Activated T-cell treated with anti-CD3 and anti-CD28 coated beads, Interleukin-2, amount 50 U/mL, for 4 hours (primary cell): ENCODE measurements around the gene CCDC120. TPM values are rescaled to one million over a fixed set of nuclear protein-coding genes. Genes with fewer than 3 reads are reported as not detected.

Source experiments
- ATAC-seq, 2 donors: fragments of 200-7000 bp; cut with Tn5 transposase; one replicate each; pipeline ENCODE4 v1.10.0; 2021
- DNase-seq: peaks from one replicate; pipeline ENCODE4 v3.0.0-alpha.2; 2020
- H3K27me3 Mint-ChIP-seq: one replicate; pipeline ENCODE4 v1.8.0; 2021; ENCODE audit warnings: low read depth, mixed read lengths
- H3K36me3 Mint-ChIP-seq: one replicate; pipeline ENCODE4 v1.8.0; 2022; ENCODE audit warnings: mixed read lengths; ENCODE audit not compliant: insufficient read depth
- H3K4me1 Mint-ChIP-seq: one replicate; pipeline ENCODE4 v1.8.0; 2021; ENCODE audit warnings: low read depth, mixed read lengths
- H3K4me3 Mint-ChIP-seq: one replicate; pipeline ENCODE4 v1.8.0; 2021; ENCODE audit warnings: mild to moderate bottlenecking, moderate library complexity, mixed read lengths
- H3K9me3 Mint-ChIP-seq: one replicate; pipeline ENCODE4 v1.8.0; 2021; ENCODE audit warnings: mixed read lengths
- total RNA-seq, 3 donors: library from RNA; stranded (reverse); gene quantifications; one replicate each; pipeline ENCODE4 v1.2.1, GENCODE V29; 2021

CCDC120 gene
- total RNA-seq: 1 to 10 TPM; 3.3 to 4.2 (median 4.0) TPM

DNA sequence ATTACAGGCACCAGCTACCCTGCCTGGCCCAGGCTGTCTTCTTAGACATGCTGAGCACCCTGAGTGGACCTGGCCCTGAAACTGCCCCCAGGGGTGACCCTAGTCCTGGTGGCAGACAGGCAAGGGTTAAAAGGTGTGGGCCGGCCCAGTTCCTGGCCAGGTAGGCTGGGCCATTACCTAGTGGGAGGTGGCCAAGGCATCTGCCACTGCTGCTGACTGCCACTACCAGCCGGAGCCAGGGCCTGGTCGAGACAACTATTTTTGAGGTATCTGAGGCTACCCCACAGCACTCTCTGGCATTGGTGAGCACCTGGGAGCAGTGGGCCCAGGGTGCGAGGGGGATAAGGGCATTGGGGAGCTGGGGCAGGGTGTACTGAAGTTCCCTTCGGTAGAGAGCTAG lies at the start of gene CCDC120:
TSS of gene CCDC120 (plus strand) at position 206 of the 400 bp plus-strand sequence. CDS start 3,043 bp downstream, outside the sequence.
- Mint-ChIP-seq H3K4me1 (peaks cover 16% of the 10 kb centered on the region), H3K36me3 (no peaks in the 10 kb centered on the region), H3K9me3 (no peaks in the 10 kb centered on the region), H3K4me3 (no peak within 1 kb of the TSS), H3K27me3 (no peaks in the 10 kb centered on the region)
- ATAC-seq: no peak
- no peak for DNase-seq

DNA sequence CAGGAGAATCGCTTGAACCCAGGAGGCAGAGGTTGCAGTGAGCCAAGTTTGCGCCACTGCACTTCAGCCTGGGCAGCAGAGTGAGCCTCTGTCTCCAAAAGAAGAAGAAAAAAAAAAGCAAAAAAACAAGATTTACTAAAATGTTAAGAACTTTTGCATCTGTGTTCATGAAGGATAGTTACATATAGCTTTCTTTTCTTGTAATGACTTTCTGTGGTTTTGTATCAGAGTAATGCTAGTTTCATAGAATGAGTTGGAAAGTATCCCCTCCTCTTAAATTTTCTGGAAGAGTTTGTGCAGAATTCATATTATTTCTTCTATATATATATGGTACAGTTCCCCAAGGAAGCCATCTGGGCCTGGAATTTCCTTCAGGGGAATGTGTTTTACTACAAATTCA lies 39.7 kb upstream of the CCDC120 start:
- ATAC-seq: no peak
- H3K36me3 Mint-ChIP-seq: no peaks in the 10 kb centered on the region
- no peak for DNase-seq
- H3K9me3 Mint-ChIP-seq: no peaks in the 10 kb centered on the region
- H3K4me3 Mint-ChIP-seq: no peak overlapping the region
- no peaks in the 10 kb centered on the region for H3K27me3 Mint-ChIP-seq
- H3K4me1 Mint-ChIP-seq: no peaks in the 10 kb centered on the region

DNA sequence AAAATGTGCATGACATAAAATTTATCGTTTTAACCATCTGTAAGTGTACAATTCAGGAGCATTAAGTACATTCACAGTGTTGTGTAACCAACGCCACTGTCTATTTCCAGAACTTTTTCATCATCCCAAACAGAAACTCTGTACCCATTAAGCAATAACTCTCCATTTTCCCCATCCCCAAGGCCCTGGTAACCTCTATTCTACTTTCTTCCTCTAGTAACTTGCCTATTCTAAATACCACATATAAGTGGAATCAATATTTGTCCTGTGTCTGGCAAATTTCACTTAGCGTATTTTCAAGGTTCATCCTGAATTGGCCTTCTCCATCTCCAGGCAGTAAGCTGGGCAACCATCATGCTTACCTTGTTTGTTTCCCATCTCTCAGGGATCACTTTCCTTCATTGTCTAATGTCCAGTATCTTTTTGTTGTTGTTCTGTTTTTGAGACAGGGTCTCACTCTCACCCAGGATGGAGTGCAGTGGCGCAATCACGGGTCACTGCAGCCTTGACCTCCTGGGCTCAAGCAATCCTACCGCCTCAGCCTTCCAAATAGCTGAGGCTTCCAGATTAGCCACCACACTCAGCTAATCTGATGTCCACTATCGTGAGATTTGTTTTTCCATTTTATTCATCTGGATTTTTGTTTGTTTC lies 39.1 kb upstream of the CCDC120 start:
- H3K36me3 Mint-ChIP-seq: no peaks in the 10 kb centered on the region
- DNase-seq (no peak), ATAC-seq (no peak)
- no peaks in the 10 kb centered on the region for H3K4me1 Mint-ChIP-seq
- no peaks in the 10 kb centered on the region for H3K27me3 Mint-ChIP-seq
- no peak overlapping the region for H3K4me3 Mint-ChIP-seq
- no peaks in the 10 kb centered on the region for H3K9me3 Mint-ChIP-seq

- Mint-ChIP-seq H3K36me3 (peaks cover 5% of the 10 kb centered on the region), H3K27me3 (no peaks in the 10 kb centered on the region), H3K4me1 (no peaks in the 10 kb centered on the region), H3K9me3 (no peaks in the 10 kb centered on the region), H3K4me3 (no peak overlapping the region)
- ATAC-seq: no peak
- DNase-seq: no peak
These were observed 28.9 kb upstream of the CCDC120 start for GRCh38 chrX:49029876-49030275.

GRCh38 chrX:49030283-49030682 lies 28.5 kb upstream of the CCDC120 start:
- peaks cover 5% of the 10 kb centered on the region for H3K36me3 Mint-ChIP-seq
- no peaks in the 10 kb centered on the region for H3K9me3 Mint-ChIP-seq
- H3K4me1 Mint-ChIP-seq: no peaks in the 10 kb centered on the region
- no peak for ATAC-seq
- no peaks in the 10 kb centered on the region for H3K27me3 Mint-ChIP-seq
- no peak overlapping the region for H3K4me3 Mint-ChIP-seq
- no peak for DNase-seq

DNA sequence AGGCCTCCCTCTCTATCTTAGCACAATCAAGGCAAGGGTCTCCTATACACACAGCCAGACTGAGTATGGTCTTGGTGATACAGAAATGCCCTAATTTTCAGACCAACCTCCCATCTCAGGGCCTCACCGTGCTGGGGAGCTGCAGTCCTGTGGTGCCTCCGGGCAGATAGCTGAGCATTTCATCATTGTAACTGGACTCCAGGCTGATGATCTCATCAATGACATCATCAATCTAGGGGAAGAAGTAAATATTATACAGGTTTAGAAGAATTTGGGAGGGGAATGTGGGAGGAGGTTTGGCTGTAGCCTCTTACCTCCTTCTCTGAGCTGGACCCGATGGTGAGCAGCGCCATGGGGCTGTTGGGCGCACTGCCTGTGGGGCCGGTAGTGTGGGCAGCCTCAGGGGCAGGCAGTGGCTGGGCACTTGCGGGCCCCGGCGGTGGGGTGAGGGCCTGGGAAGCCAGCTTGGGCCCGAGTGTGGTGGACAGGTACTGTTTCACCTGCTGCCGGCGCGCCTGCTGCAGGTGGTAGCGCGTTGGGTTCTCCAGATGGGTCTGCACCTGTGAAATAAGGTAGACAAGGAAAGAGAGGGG lies 20.8 kb upstream of the CCDC120 start:
- H3K4me3 Mint-ChIP-seq: no peak overlapping the region
- no peak for DNase-seq
- H3K4me1 Mint-ChIP-seq: peaks cover 30% of the 10 kb centered on the region
- no peak for ATAC-seq
- no peaks in the 10 kb centered on the region for H3K9me3 Mint-ChIP-seq
- peaks cover 5% of the 10 kb centered on the region for H3K36me3 Mint-ChIP-seq
- H3K27me3 Mint-ChIP-seq: no peaks in the 10 kb centered on the region

GRCh38 chrX:49039598-49040375 lies 19.0 kb upstream of the CCDC120 start:
- no peaks in the 10 kb centered on the region for H3K27me3 Mint-ChIP-seq
- H3K4me3 Mint-ChIP-seq: peak overlapping the region; percentile 38
- no peak for ATAC-seq
- no peaks in the 10 kb centered on the region for H3K9me3 Mint-ChIP-seq
- peak; percentile 42 for DNase-seq
- peaks cover 5% of the 10 kb centered on the region for H3K36me3 Mint-ChIP-seq
- H3K4me1 Mint-ChIP-seq: peaks cover 36% of the 10 kb centered on the region

DNA sequence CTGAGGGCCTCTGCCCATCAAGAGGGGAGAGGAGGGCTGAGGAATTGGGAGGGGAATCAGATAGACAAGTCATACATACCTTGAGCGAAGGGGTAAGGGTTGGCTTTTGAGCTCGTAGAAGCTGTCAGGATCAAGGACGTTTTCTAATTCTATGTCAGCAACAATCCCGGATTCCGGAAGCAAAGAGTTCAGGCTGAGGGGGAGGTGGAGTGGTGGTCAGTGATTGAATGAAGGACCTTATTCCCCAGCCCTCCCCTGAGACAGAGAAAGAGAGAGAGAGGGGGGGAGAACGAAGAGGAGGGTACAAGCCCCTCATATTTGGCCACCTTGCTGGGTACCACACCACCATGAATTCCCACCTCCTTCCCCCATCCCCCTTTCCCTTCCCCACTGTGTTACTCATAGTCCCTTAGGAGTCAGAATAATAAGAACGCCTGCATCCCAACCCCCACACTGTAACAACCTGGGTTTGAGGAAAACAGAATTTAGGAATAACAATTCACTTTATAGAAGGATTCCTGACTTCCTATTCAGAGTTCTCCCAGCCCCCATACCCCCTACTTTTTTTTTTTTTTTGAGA lies 18.3 kb upstream of the CCDC120 start:
- Mint-ChIP-seq H3K4me3 (peak overlapping the region; percentile 38), H3K27me3 (no peaks in the 10 kb centered on the region), H3K36me3 (peaks cover 5% of the 10 kb centered on the region), H3K4me1 (peaks cover 36% of the 10 kb centered on the region), H3K9me3 (no peaks in the 10 kb centered on the region)
- ATAC-seq (no peak), DNase-seq (no peak)

DNA sequence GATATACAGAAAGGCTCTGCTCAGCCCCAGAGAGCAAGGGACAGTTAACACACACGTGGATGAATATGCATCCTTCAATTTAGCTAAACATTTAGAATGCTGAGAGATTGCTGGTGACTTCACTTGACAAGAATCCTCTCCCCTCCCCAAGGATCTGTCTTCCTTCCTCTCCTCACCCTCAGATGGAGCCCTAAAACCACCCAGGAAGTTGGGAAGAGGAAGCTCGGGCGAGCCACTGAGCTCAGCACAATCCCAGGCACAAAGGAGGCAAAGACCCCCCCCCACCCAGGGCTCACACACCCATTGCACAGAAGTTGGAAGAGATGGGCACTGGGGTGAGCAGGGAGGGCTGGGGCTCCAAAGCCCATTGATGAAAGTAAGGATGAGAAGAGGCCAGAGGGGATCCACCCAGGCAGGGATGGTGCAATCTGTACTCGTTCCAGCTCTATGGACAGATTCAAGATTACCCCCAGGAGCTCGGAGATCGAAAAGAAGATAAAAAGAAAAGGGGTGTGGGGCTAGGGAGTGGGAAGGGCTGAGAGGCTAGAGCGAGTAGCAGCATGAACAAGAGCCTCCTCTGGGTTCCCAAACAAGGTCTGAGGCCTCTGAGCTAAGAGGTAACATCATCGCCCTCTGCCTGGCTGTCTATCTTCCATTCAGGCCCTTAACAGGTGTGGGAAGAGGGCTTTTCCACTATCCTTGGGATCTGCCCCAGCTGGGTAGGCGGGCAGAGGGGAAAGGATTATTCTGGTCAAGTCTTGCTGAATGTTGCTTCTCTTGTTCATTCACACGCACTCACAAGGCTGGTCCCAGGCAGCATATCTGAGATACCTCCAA lies 16.8 kb upstream of the CCDC120 start:
- Mint-ChIP-seq H3K9me3 (no peaks in the 10 kb centered on the region), H3K4me3 (peak overlapping the region; percentile 91), H3K36me3 (peaks cover 5% of the 10 kb centered on the region), H3K27me3 (no peaks in the 10 kb centered on the region), H3K4me1 (peaks cover 36% of the 10 kb centered on the region)
- DNase-seq: no peak
- no peak for ATAC-seq

DNA sequence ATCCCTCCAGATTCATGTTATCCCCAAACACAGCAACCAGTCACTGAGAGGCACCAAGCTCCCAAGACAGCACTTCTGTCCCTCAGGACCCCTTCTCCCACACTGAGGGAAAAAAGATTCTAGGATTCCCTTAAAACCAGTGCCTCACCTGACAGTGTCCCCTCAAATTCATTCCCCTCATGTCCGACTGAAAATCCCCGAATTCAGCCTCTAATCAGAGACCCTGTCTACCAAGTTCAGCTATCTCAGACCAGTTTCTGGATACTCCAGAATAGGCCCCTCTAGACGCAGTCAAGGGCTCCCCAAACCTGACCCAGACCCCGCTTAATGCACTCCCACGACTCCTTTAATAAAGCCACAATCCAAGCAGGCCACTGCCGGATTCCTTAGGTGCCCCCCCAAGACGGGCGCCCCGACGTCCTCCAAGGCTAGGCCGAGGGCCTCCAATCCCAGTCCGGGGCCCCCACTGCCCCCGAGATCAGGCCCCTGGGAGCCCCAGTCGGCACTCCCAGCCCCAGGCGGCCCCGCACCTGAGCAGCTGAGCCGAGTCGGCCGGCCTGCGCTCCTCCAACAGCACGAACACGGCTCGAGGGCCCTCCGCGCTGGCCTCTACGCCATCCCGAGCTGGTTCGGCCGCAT lies 16.1 kb upstream of the CCDC120 start:
- H3K4me1 Mint-ChIP-seq: peaks cover 36% of the 10 kb centered on the region
- no peak for DNase-seq
- H3K4me3 Mint-ChIP-seq: peak overlapping the region; percentile 91
- no peaks in the 10 kb centered on the region for H3K9me3 Mint-ChIP-seq
- peak; percentile 4 to 11 for ATAC-seq
- peaks cover 3% of the 10 kb centered on the region for H3K36me3 Mint-ChIP-seq
- H3K27me3 Mint-ChIP-seq: no peaks in the 10 kb centered on the region

- H3K36me3 Mint-ChIP-seq: no peaks in the 10 kb centered on the region
- DNase-seq (peak; percentile 93), ATAC-seq (peak; percentile 91 to 94)
- H3K4me3 Mint-ChIP-seq: peak within 1 kb of the TSS; percentile 91
- H3K9me3 Mint-ChIP-seq: no peaks in the 10 kb centered on the region
- no peaks in the 10 kb centered on the region for H3K27me3 Mint-ChIP-seq
- H3K4me1 Mint-ChIP-seq: peaks cover 36% of the 10 kb centered on the region
These were observed 15.4 kb upstream of the CCDC120 start, which contains the start of gene TFE3 for GRCh38 chrX:49043220-49043986. TFE3 (minus strand) TSS chrX:49043357; CDS start chrX:49043226, 131 bp downstream.

- H3K9me3 Mint-ChIP-seq: no peaks in the 10 kb centered on the region
- no peaks in the 10 kb centered on the region for H3K27me3 Mint-ChIP-seq
- ATAC-seq (no peak), DNase-seq (no peak)
- no peaks in the 10 kb centered on the region for H3K36me3 Mint-ChIP-seq
- peaks cover 35% of the 10 kb centered on the region for H3K4me1 Mint-ChIP-seq
- H3K4me3 Mint-ChIP-seq: peak overlapping the region; percentile 91
These were observed 14.9 kb upstream of the CCDC120 start for GRCh38 chrX:49043987-49044281.
